ENCODE data around the gene LMNA.
"Not testable (repeated sequence)": the region's sequence is repeated elsewhere in the genome, so short reads cannot be mapped to it uniquely, and the experiment has no call there.

LMNA gene

GRCh38 chr1:156114101-156114918 is at the start of gene LMNA:
LMNA (plus strand) TSS chr1:156114711; CDS start chr1:156114919, 208 bp downstream.
- DNase-seq: peak; percentile 84

- no peak for DNase-seq
Measured at GRCh38 chr1:156065212-156065611, 49.3 kb upstream of the LMNA start.

GRCh38 chr1:156065871-156066270 is 48.6 kb upstream of the LMNA start:
- no peak for DNase-seq

GRCh38 chr1:156067262-156067661 is 47.2 kb upstream of the LMNA start:
- no peak for DNase-seq

- DNase-seq: no peak
Measured at GRCh38 chr1:156069490-156070455, 44.7 kb upstream of the LMNA start.

- DNase-seq: no peak
Measured at GRCh38 chr1:156070548-156070947, 44.0 kb upstream of the LMNA start.

GRCh38 chr1:156071332-156071816 is 43.1 kb upstream of the LMNA start:
- DNase-seq: not testable (repeated sequence)

- DNase-seq: no peak
Measured at GRCh38 chr1:156072251-156072650, 42.3 kb upstream of the LMNA start.

GRCh38 chr1:156073110-156073687 is 41.3 kb upstream of the LMNA start:
- DNase-seq: no peak

- DNase-seq: no peak
Measured at GRCh38 chr1:156073740-156074139, 40.8 kb upstream of the LMNA start.

- DNase-seq: no peak
Measured at GRCh38 chr1:156074661-156075060, 39.9 kb upstream of the LMNA start.

- DNase-seq: no peak
Measured at GRCh38 chr1:156075162-156075561, 39.3 kb upstream of the LMNA start.

GRCh38 chr1:156075775-156076204 is 38.7 kb upstream of the LMNA start:
- DNase-seq: no peak

GRCh38 chr1:156076609-156077429 is 37.7 kb upstream of the LMNA start:
- DNase-seq: no peak

- no peak for DNase-seq
Measured at GRCh38 chr1:156077430-156077760, 37.1 kb upstream of the LMNA start.

GRCh38 chr1:156078728-156079127 is 35.8 kb upstream of the LMNA start:
- DNase-seq: no peak

GRCh38 chr1:156079762-156080161 is 34.7 kb upstream of the LMNA start:
- no peak for DNase-seq

GRCh38 chr1:156080241-156080862 is 34.2 kb upstream of the LMNA start:
- no peak for DNase-seq

GRCh38 chr1:156080863-156081179 is 33.7 kb upstream of the LMNA start:
- DNase-seq: no peak

- DNase-seq: no peak
Measured at GRCh38 chr1:156081180-156081916, 33.2 kb upstream of the LMNA start.

- DNase-seq: no peak
Measured at GRCh38 chr1:156081917-156082308, 32.6 kb upstream of the LMNA start.

All from activated CD8-positive, alpha-beta memory T cell treated with anti-CD3 and anti-CD28 coated beads, Interleukin-2, amount 50 U/mL, for 48 hours (primary cell).